GM23338 (cell line): ENCODE measurements around the gene TMEM86A. TPM values are rescaled to one million over a fixed set of nuclear protein-coding genes. Genes with fewer than 3 reads are reported as not detected.

ENCODE experiments used
- ATAC-seq: fragments of 200-7000 bp; cut with Tn5 transposase; 3 replicates; pipeline ENCODE4 v1.9.1; 2020
- DNase-seq: peaks from one replicate; pipeline ENCODE4 v3.0.0-alpha.2; 2015; ENCODE audit warnings: low spot score
- H2AFZ ChIP-seq: fragments of 200-600 bp; sonication (generic); 2 replicates; pipeline ENCODE4 v1.8.0; 2016; ENCODE audit warnings: antibody characterized with exemption, mild to moderate bottlenecking, moderate library complexity
- H3F3A ChIP-seq: fragments of 200-600 bp; sonication (generic); replicated peaks from 2 replicates; pipeline ENCODE4 v1.8.0; 2017; ENCODE audit warnings: antibody characterized with exemption, mixed run types, low read depth
- H3K27ac ChIP-seq: fragments of 200-600 bp; sonication (generic); 2 replicates; pipeline ENCODE4 v1.6.1; 2016; ENCODE audit warnings: low read depth
- H3K27me3 ChIP-seq: fragments of 200-600 bp; sonication (generic); 2 replicates; pipeline ENCODE4 v1.8.0; 2016; ENCODE audit warnings: mild to moderate bottlenecking, mixed run types, moderate library complexity; ENCODE audit not compliant: insufficient read depth
- H3K36me3 ChIP-seq: fragments of 200-600 bp; sonication (generic); 2 replicates; pipeline ENCODE4 v1.8.0; 2016; ENCODE audit warnings: mild to moderate bottlenecking; ENCODE audit not compliant: insufficient read depth
- H3K4me1 ChIP-seq: fragments of 200-600 bp; sonication (generic); 2 replicates; pipeline ENCODE4 v1.8.0; 2016; ENCODE audit warnings: mild to moderate bottlenecking, moderate library complexity; ENCODE audit not compliant: insufficient read depth
- H3K4me2 ChIP-seq: fragments of 200-600 bp; sonication (generic); 2 replicates; pipeline ENCODE4 v1.7.1; 2017; ENCODE audit warnings: mixed run types
- H3K4me3 ChIP-seq: fragments of 200-600 bp; sonication (generic); 2 replicates; pipeline ENCODE4 v1.6.1; 2016; ENCODE audit warnings: mixed run types
- H3K79me2 ChIP-seq: fragments of 200-600 bp; sonication (generic); replicated peaks from 2 replicates; pipeline ENCODE4 v1.8.0; 2017; ENCODE audit warnings: mild to moderate bottlenecking; ENCODE audit not compliant: insufficient read depth
- H3K9me2 ChIP-seq: fragments of 200-600 bp; sonication (generic); 2 replicates; pipeline ENCODE4 v1.8.0; 2017; ENCODE audit not compliant: insufficient read depth
- H4K20me1 ChIP-seq: fragments of 200-600 bp; sonication (generic); replicated peaks from 2 replicates; pipeline ENCODE4 v1.8.0; 2017; ENCODE audit warnings: mild to moderate bottlenecking; ENCODE audit not compliant: insufficient read depth
- H3K27ac Mint-ChIP-seq: 2 replicates; pipeline ENCODE4 v1.8.0; 2020; ENCODE audit warnings: inconsistent platforms, mild to moderate bottlenecking, moderate library complexity, mixed read lengths
- H3K27me3 Mint-ChIP-seq: 3 replicates; pipeline ENCODE4 v1.8.0; 2022; ENCODE audit warnings: low read depth, mild to moderate bottlenecking, moderate library complexity, mixed read lengths, inconsistent platforms; ENCODE audit not compliant: insufficient read depth, poor library complexity
- H3K36me3 Mint-ChIP-seq: 3 replicates; pipeline ENCODE4 v1.8.0; 2021; ENCODE audit warnings: low read depth, mild to moderate bottlenecking, inconsistent platforms, moderate library complexity, mixed read lengths
- H3K4me1 Mint-ChIP-seq: 3 replicates; pipeline ENCODE4 v1.8.0; 2020; ENCODE audit warnings: mild to moderate bottlenecking, inconsistent platforms, mixed read lengths
- H3K4me3 Mint-ChIP-seq: 3 replicates; pipeline ENCODE4 v1.8.0; 2021; ENCODE audit warnings: moderate library complexity, mild to moderate bottlenecking, inconsistent platforms, mixed read lengths
- H3K9me3 Mint-ChIP-seq: 3 replicates; pipeline ENCODE4 v1.8.0; 2020; ENCODE audit warnings: moderate library complexity, mild to moderate bottlenecking, inconsistent platforms, mixed read lengths
- CREB1 ChIP-seq: fragments of 250-450 bp; sonication (Bioruptor Pico); IDR thresholded peaks from 2 replicates; pipeline ENCODE4 v1.5.0; 2020; ENCODE audit warnings: low read depth, mild to moderate bottlenecking, moderate library complexity
- EZH2 ChIP-seq: fragments of 200-600 bp; sonication (generic); IDR thresholded peaks from one replicate; pipeline ENCODE4 v1.8.0; 2017; ENCODE audit warnings: antibody characterized with exemption, mild to moderate bottlenecking, low read depth; ENCODE audit not compliant: unreplicated experiment
- EZH2phosphoT487 ChIP-seq: fragments of 200-600 bp; sonication (generic); IDR thresholded peaks from one replicate; pipeline ENCODE4 v1.8.1; 2018; ENCODE audit warnings: antibody characterized with exemption; ENCODE audit not compliant: unreplicated experiment
- JUNB ChIP-seq: IDR thresholded peaks from one replicate; pipeline ENCODE4 v1.6.1; 2016; ENCODE audit warnings: antibody characterized with exemption; ENCODE audit not compliant: unreplicated experiment
- POLR2AphosphoS5 ChIP-seq: IDR thresholded peaks from 2 replicates; pipeline ENCODE4 v1.6.1; 2016; ENCODE audit warnings: antibody characterized with exemption, low read depth
- ZNF114 ChIP-seq: fragments of 250-450 bp; sonication (Bioruptor Pico); IDR thresholded peaks from 2 replicates; pipeline ENCODE4 v1.5.0; 2020; ENCODE audit warnings: mild to moderate bottlenecking, moderate library complexity
- ZNF331 ChIP-seq: fragments of 250-450 bp; sonication (Bioruptor Pico); IDR thresholded peaks from 2 replicates; pipeline ENCODE4 v1.5.0; 2020; ENCODE audit warnings: low read depth, mild to moderate bottlenecking, moderate library complexity
- ZNF462 ChIP-seq: fragments of 250-450 bp; sonication (Bioruptor Pico); IDR thresholded peaks from 2 replicates; pipeline ENCODE4 v1.5.0; 2020; ENCODE audit warnings: mild to moderate bottlenecking, moderate library complexity
- polyA plus RNA-seq: library from polyadenylated mRNA; unstranded; fragments of >200 nt; fragmentation: Nextera tagmentation; extraction: Ambion mirVana; gene quantifications from 2 replicates; pipeline ENCODE4 v1.2.1, GENCODE V29; 2016
- total RNA-seq: library from RNA; depleted of rRNA; stranded (reverse); fragments of >200 nt; shearing (Covaris generic); gene quantifications from 2 replicates; pipeline ENCODE4 v1.2.3, GENCODE V29; 2014
- TF ChIP-seq, protein P1 (sequence below): IDR thresholded peaks from one replicate; pipeline ENCODE4 v1.6.1; 2018; ENCODE audit warnings: antibody characterized with exemption; ENCODE audit not compliant: unreplicated experiment

The TMEM86A gene
- total and polyA plus RNA-seq, 2 experiments from 2014 or later = 0.45 to 0.91 TPM

DNA sequence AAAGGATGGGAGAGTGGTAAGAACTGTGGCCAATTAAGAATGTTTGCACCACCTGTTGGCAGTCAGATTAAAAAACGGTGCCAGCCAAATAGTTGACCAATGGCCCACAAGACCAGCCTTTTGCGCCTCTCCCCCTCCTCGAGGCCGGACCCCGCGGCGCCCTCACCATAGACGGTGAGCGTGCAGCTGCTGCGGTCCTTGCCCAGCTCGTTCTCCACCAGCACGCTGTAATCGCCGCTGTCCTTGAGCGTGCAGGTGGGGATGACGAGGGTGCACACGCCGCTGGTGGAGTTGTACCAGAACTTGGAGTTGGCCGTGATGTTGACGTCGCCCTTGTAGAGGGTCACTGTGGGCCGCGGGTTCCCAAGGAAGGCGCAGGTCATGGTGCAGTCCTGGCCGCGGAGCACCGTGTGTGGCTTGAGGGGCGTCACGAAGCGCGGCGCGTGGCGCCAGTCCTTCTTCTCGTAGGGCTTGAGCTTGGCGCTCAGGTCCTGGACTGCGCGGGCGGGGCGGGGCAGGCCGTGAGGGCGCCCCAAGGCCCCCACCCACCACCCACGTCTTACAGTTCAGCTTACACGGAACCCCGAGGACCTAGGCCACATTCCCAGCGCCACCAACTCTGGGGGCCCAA is 7.2 kb downstream of the TMEM86A start:
- no peaks in the 10 kb centered on the region for H3K9me2 ChIP-seq
- Mint-ChIP-seq H3K27ac (no peak overlapping the region), H3K4me3 (peak overlapping the region; percentile 80), H3K9me3 (no peaks in the 10 kb centered on the region), H3K36me3 (no peaks in the 10 kb centered on the region), H3K27me3 (peaks cover 13% of the 10 kb centered on the region), H3K4me1 (peaks cover 7% of the 10 kb centered on the region; the same call in 2 of the 3 replicates)
- TF ChIP-seq POLR2AphosphoS5 (no peak), EZH2phosphoT487 (no peak), EZH2 (no peak), CREB1 (CRISPR knock-in tag) (no peak), JUNB (no peak), ZNF114 (no peak), ZNF331 (CRISPR knock-in tag) (no peak)
- TF ChIP-seq, protein P1, sequence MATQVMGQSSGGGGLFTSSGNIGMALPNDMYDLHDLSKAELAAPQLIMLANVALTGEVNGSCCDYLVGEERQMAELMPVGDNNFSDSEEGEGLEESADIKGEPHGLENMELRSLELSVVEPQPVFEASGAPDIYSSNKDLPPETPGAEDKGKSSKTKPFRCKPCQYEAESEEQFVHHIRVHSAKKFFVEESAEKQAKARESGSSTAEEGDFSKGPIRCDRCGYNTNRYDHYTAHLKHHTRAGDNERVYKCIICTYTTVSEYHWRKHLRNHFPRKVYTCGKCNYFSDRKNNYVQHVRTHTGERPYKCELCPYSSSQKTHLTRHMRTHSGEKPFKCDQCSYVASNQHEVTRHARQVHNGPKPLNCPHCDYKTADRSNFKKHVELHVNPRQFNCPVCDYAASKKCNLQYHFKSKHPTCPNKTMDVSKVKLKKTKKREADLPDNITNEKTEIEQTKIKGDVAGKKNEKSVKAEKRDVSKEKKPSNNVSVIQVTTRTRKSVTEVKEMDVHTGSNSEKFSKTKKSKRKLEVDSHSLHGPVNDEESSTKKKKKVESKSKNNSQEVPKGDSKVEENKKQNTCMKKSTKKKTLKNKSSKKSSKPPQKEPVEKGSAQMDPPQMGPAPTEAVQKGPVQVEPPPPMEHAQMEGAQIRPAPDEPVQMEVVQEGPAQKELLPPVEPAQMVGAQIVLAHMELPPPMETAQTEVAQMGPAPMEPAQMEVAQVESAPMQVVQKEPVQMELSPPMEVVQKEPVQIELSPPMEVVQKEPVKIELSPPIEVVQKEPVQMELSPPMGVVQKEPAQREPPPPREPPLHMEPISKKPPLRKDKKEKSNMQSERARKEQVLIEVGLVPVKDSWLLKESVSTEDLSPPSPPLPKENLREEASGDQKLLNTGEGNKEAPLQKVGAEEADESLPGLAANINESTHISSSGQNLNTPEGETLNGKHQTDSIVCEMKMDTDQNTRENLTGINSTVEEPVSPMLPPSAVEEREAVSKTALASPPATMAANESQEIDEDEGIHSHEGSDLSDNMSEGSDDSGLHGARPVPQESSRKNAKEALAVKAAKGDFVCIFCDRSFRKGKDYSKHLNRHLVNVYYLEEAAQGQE = no peak
- H3K79me2 ChIP-seq = no peaks in the 10 kb centered on the region
- H3K27me3 ChIP-seq = peaks cover 18% of the 10 kb centered on the region
- peak overlapping the region; percentile 94 for H2AFZ ChIP-seq
- ATAC-seq = peak; percentile 48
- H4K20me1 ChIP-seq = no peaks in the 10 kb centered on the region
- DNase-seq = peak; percentile 54
- H3K36me3 ChIP-seq = no peaks in the 10 kb centered on the region
- H3K27ac ChIP-seq = no peak overlapping the region
- no peaks in the 10 kb centered on the region for H3F3A ChIP-seq
- H3K4me1 ChIP-seq = peaks cover 10% of the 10 kb centered on the region; the same call in 1 of the 2 replicates
- peak overlapping the region; percentile 92 for H3K4me2 ChIP-seq
- H3K4me3 ChIP-seq = peak overlapping the region; percentile 87

DNA sequence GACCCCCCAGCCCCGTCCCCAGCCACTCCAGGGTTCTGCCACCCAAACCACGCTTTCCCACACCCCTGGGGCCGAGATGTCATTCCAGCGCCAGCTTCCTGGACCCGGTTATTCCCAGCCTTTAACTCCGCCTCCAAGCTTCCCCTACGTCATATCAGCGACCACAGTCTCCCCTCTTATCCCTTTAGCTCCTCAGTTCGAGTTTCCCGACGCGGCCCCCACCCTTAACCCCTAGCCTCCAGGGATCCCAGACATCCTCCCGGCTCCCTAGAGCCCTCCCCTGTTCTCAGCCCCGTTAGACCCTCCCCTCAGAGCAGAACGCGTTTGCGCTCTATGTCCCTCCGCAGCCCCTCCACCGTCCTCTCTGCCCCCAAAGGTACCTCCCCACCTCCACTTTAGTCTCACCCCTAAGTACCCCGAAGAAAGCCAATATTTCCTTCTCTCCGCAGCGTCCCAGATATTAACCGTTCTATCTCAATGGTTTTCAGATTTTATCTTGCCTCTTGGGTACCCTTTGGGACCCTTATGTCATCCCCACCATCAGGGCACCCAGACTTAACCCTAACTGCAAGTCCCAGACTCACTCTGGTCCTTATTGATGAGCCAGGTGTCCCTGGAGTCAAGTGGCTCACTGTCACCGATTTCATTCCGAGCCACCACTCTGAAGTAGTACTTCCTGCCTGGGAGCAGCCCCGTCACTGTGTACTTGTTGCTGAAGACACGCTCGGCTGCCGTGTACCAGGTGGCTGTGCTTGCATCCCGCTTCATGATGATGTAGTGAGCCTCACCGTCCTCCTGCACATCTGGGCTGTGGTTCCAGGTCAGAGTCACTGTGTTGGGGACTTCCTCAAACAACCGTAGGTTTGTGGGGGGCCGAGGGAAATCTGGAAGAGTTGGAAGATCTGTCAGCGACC is 8.0 kb downstream of the TMEM86A start:
- peak overlapping the region; percentile 97 for H3K4me2 ChIP-seq
- H3F3A ChIP-seq = no peaks in the 10 kb centered on the region
- H3K4me3 ChIP-seq = peak overlapping the region; percentile 87
- no peak overlapping the region for H3K27ac ChIP-seq
- no peaks in the 10 kb centered on the region for H3K9me2 ChIP-seq
- TF ChIP-seq ZNF462 (CRISPR knock-in tag) (no peak), JUNB (no peak), CREB1 (CRISPR knock-in tag) (peak; percentile 78), POLR2AphosphoS5 (peak; percentile 63)
- H2AFZ ChIP-seq = peak overlapping the region; percentile 99
- H3K79me2 ChIP-seq = no peaks in the 10 kb centered on the region
- no peaks in the 10 kb centered on the region for H3K36me3 ChIP-seq
- no peaks in the 10 kb centered on the region for H3K36me3 Mint-ChIP-seq
- ATAC-seq (peak; percentile 82), DNase-seq (peak; percentile 88)
- H3K27ac Mint-ChIP-seq = no peak overlapping the region
- H3K27me3 Mint-ChIP-seq = peaks cover 8% of the 10 kb centered on the region
- H4K20me1 ChIP-seq = no peaks in the 10 kb centered on the region
- H3K27me3 ChIP-seq = peaks cover 18% of the 10 kb centered on the region
- peaks cover 10% of the 10 kb centered on the region; the same call in 1 of the 2 replicates for H3K4me1 ChIP-seq
- H3K4me1 Mint-ChIP-seq = peaks cover 7% of the 10 kb centered on the region; the same call in 2 of the 3 replicates
- H3K9me3 Mint-ChIP-seq = no peaks in the 10 kb centered on the region
- peak overlapping the region; percentile 80 for H3K4me3 Mint-ChIP-seq
